Measurements from ENCODE around the gene G3BP1. TPM values are rescaled to one million over a fixed set of nuclear protein-coding genes. Genes with fewer than 3 reads are reported as not detected.

The G3BP1 gene
- total RNA-seq, 2 experiments from 2014 or later, result 178 to 261 TPM

- TF ChIP-seq EZH2phosphoT487 (IDR thresholded peaks at IDR 0.05; ENCODE audit: borderline replicate concordance, low read depth, low read length) (no peak), CTCF (conservative IDR thresholded peaks at IDR 0.05; ENCODE audit: low read length) (no peak)
- BruUV-seq (replicated peaks), result no TSS peak
- Histone ChIP-seq H3K4me3 (ENCODE audit: low read depth, low read length, poor library complexity, severe bottlenecking) (no peak overlapping the region), H3K79me2 (ENCODE audit: insufficient read depth, low read depth, low read length) (peaks cover 100% of the 10 kb centered on the region), H4K20me1 (ENCODE audit: insufficient read depth, low read length) (peaks cover 68% of the 10 kb centered on the region), H2AFZ (ENCODE audit: low read length) (no peak overlapping the region), H3K27ac (ENCODE audit: low read depth, low read length, poor library complexity, severe bottlenecking) (no peak overlapping the region), H3K4me2 (ENCODE audit: low read length) (no peak overlapping the region; the same call in 1 of the 2 replicates), H3K36me3 (ENCODE audit: insufficient read depth, low read length) (peaks cover 85% of the 10 kb centered on the region), H3K9me2 (ENCODE audit: insufficient read depth, low read length) (no peaks in the 10 kb centered on the region), H3K9me3 (ENCODE audit: low read length) (no peaks in the 10 kb centered on the region), H3K4me1 (ENCODE audit: insufficient read depth, low read length, poor library complexity, severe bottlenecking) (peaks cover 42% of the 10 kb centered on the region)
- no peak for DNase-seq (ENCODE audit: low spot score)
- POLR2A ChIA-PET, result interaction anchor here (1.7 to 2.9 kb wide), 3 partner anchors 13 to 44 kb away, joined by 4 to 10 read pairs (median 6); partner anchors contain the start of gene G3BP1
- intact Hi-C loops (cut with micrococcal nuclease; ENCODE audit: unreplicated experiment), result no loop called here
- CTCF ChIA-PET (ENCODE audit: unreplicated experiment), result interaction anchor here (1.6 kb wide), 1 partner anchor 12 kb away, joined by 4 read pairs; the partner anchor contains the start of gene G3BP1
Measured at GRCh38 chr5:151784141-151784540, 12.4 kb downstream of the G3BP1 start.

DNA sequence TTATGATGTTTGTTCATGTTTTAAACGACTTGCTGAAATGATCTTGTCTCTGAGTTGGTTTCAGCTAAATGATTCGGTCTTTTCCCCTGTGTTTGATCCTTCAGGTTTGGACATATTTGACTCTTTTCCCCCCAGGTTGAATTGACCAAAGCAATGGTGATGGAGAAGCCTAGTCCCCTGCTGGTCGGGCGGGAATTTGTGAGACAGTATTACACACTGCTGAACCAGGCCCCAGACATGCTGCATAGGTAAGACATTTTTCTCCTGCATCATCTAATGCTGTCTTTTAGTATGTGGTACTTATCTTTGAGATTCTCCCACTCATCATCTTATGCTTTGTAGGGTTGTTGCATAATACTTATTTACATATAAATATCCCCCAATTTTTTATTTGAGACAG lies 14.7 kb downstream of the G3BP1 start:
- CTCF ChIA-PET (ENCODE audit: unreplicated experiment), result interaction anchor here (0.9 kb wide), 1 partner anchor 534 kb away, joined by 6 read pairs; the partner anchor contains the start of gene GM2A

More for the DNA sequence above, 14.7 kb downstream of the G3BP1 start:
- H3K4me1 ChIP-seq (ENCODE audit: insufficient read depth, low read length, poor library complexity, severe bottlenecking), result peaks cover 24% of the 10 kb centered on the region
- H3K9me3 ChIP-seq (ENCODE audit: low read length), result no peaks in the 10 kb centered on the region
- intact Hi-C loops (cut with micrococcal nuclease; ENCODE audit: unreplicated experiment), result no loop called here
- peaks cover 86% of the 10 kb centered on the region for H3K36me3 ChIP-seq (ENCODE audit: insufficient read depth, low read length)
- no peak for DNase-seq (ENCODE audit: low spot score)
- H4K20me1 ChIP-seq (ENCODE audit: insufficient read depth, low read length), result peaks cover 71% of the 10 kb centered on the region
- no peaks in the 10 kb centered on the region for H3K9me2 ChIP-seq (ENCODE audit: insufficient read depth, low read length)
- H3K4me2 ChIP-seq (ENCODE audit: low read length), result no peak overlapping the region
- no TSS peak for BruUV-seq (replicated peaks)
- TF ChIP-seq EZH2phosphoT487 (IDR thresholded peaks at IDR 0.05; ENCODE audit: borderline replicate concordance, low read depth, low read length) (no peak), CTCF (conservative IDR thresholded peaks at IDR 0.05; ENCODE audit: low read length) (no peak)
- POLR2A ChIA-PET, result interaction anchor here (1.1 to 2.2 kb wide), 2 partner anchors 11 to 12 kb away, joined by 3 to 11 read pairs; no protein-coding TSS in a partner anchor
- no peak overlapping the region for H2AFZ ChIP-seq (ENCODE audit: low read length)
- no peak overlapping the region for H3K4me3 ChIP-seq (ENCODE audit: low read depth, low read length, poor library complexity, severe bottlenecking)
- peaks cover 100% of the 10 kb centered on the region for H3K79me2 ChIP-seq (ENCODE audit: insufficient read depth, low read depth, low read length)
- H3K27ac ChIP-seq (ENCODE audit: low read depth, low read length, poor library complexity, severe bottlenecking), result no peak overlapping the region

Data from OCI-LY7 (cell line).